ENCODE measurements around the gene LAMA5.

- TF ChIP-seq CTCF (optimal IDR thresholded peaks at IDR 0.05 in 1 of 3, IDR thresholded peaks at IDR 0.05 in 1 of 3, conservative IDR thresholded peaks at IDR 0.05 in 1 of 3; ENCODE audit: extremely low read depth in 1 of 3, insufficient read depth in 2 of 3, low read length in 3 of 3) (no peak), EZH2 (IDR thresholded peaks at IDR 0.05; ENCODE audit: low read length) (no peak)
Observed at GRCh38 chr20:62310757-62311121, 56.4 kb downstream of the LAMA5 start.

All from keratinocyte (primary cell).